Measurements from ENCODE around the gene SPRN. TPM values are rescaled to one million over a fixed set of nuclear protein-coding genes. Genes with fewer than 3 reads are reported as not detected.

SPRN gene
- polyA plus RNA-seq, 2 of the 4 experiments (the other 2 are of a cell fraction), result 0.06 to 0.15 TPM

- TF ChIP-seq CHD4 (IDR thresholded peaks at IDR 0.05; ENCODE audit: borderline replicate concordance) (no peak), PHF8 (IDR thresholded peaks at IDR 0.05; ENCODE audit: borderline replicate concordance, low read depth) (peak; percentile 88; the same call in 1 of the 2 replicates), JUN (IDR thresholded peaks at IDR 0.05) (peak; percentile 82 to 95), RCOR1 (IDR thresholded peaks at IDR 0.05; ENCODE audit: low read depth, low read length) (no peak), MYC (IDR thresholded peaks at IDR 0.05; ENCODE audit: borderline replicate concordance, low read length) (peak; percentile 87), E2F6 (IDR thresholded peaks at IDR 0.05; ENCODE audit: borderline replicate concordance, low read depth) (peak; percentile 65; the same call in 1 of the 2 replicates), BCL3 (IDR thresholded peaks at IDR 0.05) (peak; percentile 78; the same call in 2 of the 3 replicates), ZFP36 (IDR thresholded peaks at IDR 0.05; ENCODE audit: borderline replicate concordance, partially characterized antibody) (no peak), POLR2A (IDR thresholded peaks at IDR 0.05; ENCODE audit: low read length) (peak; percentile 89), BHLHE40 (IDR thresholded peaks at IDR 0.05; ENCODE audit: low read depth, low read length) (no peak), TP53 (CRISPR knock-in tag; IDR thresholded peaks at IDR 0.05) (no peak), PBX3 (IDR thresholded peaks at IDR 0.05) (peak; percentile 58; the same call in 1 of the 2 replicates), MAZ (IDR thresholded peaks at IDR 0.05; ENCODE audit: borderline replicate concordance, low read depth, low read length) (no peak)
Observed at GRCh38 chr10:133394064-133394663, 30.3 kb downstream of the SPRN start, which contains the start of gene MTG1 (continued).

- WGBS (ENCODE audit: missing lambda C conversion rate), result 34% methylated on average over 27 of the region's 27 CpGs
- Histone ChIP-seq H3K4me3 (peak overlapping the region; percentile 29; the same call in 2 of the 3 replicates), H3K4me2 (peak overlapping the region; percentile 61), H3K27ac (peak overlapping the region; percentile 58 to 97), H3K4me1 (peaks cover 14% of the 10 kb centered on the region; the same call in 2 of the 3 replicates), H3K9me3 (no peaks in the 10 kb centered on the region)
- ChIA-PET CTCF (interaction anchor here (0.6 to 1.9 kb wide), 4 partner anchors 17 to 65 kb away, joined by 3 to 6 read pairs (median 4); no protein-coding TSS in a partner anchor), POLR2A (no interaction called here)
- FAIRE-seq (no peak), ATAC-seq (no peak), DNase-seq (ENCODE audit: low read depth in 1 of 2, low spot score in 1 of 2) (no peak)
- TF ChIP-seq POLR2AphosphoS2 (conservative IDR thresholded peaks at IDR 0.05; ENCODE audit: low read length) (no peak), RCOR1 (IDR thresholded peaks at IDR 0.05; ENCODE audit: low read depth, low read length) (no peak), EP300 (IDR thresholded peaks at IDR 0.05) (no peak), JUNB (IDR thresholded peaks at IDR 0.05) (no peak), HEYL (CRISPR knock-in tag; IDR thresholded peaks at IDR 0.05) (no peak)
Observed at GRCh38 chr10:133393401-133394063, 30.9 kb downstream of the SPRN start.

- WGBS (ENCODE audit: missing lambda C conversion rate), result 85% methylated on average over 8 of the region's 12 CpGs
- H3K4me1 ChIP-seq, result peaks cover 14% of the 10 kb centered on the region; the same call in 2 of the 3 replicates
- POLR2A ChIA-PET, result no interaction called here
- H3K9me3 ChIP-seq, result no peaks in the 10 kb centered on the region
- H3K27ac ChIP-seq, result no peak overlapping the region
- FAIRE-seq (no peak), DNase-seq (ENCODE audit: low read depth in 1 of 2, low spot score in 1 of 2) (no peak), ATAC-seq (no peak)
- H3K4me2 ChIP-seq, result no peak overlapping the region
- CTCF ChIA-PET, result interaction anchor here (0.7 to 3.0 kb wide), 3 partner anchors 62 to 84 kb away, joined by 3 to 15 read pairs (median 5); no protein-coding TSS in a partner anchor
- no peak overlapping the region for H3K4me3 ChIP-seq
- TF ChIP-seq NPAS2 (CRISPR knock-in tag; IDR thresholded peaks at IDR 0.05; ENCODE audit: borderline replicate concordance) (no peak), HOXA7 (CRISPR knock-in tag; IDR thresholded peaks at IDR 0.05) (no peak), ZSCAN20 (CRISPR knock-in tag; IDR thresholded peaks at IDR 0.05) (no peak), BCL3 (IDR thresholded peaks at IDR 0.05) (no peak), EHMT2 (IDR thresholded peaks at IDR 0.05; ENCODE audit: low read depth) (no peak), POLR2AphosphoS2 (conservative IDR thresholded peaks at IDR 0.05; ENCODE audit: low read length) (no peak), RAD21 (conservative IDR thresholded peaks at IDR 0.05 in 1 of 2, IDR thresholded peaks at IDR 0.05 in 1 of 2) (no peak), CEBPB (IDR thresholded peaks at IDR 0.05) (no peak), FOSB (CRISPR knock-in tag; IDR thresholded peaks at IDR 0.05) (no peak)
Observed at GRCh38 chr10:133391761-133392518, 32.5 kb downstream of the SPRN start.
